Nephron (organoid): ENCODE data around the gene NOSIP.

Experiments
- H3K27ac Mint-ChIP-seq, 3 experiments: 2 replicates each; pipeline ENCODE4 v1.8.0; 2020; ENCODE audit warnings: mixed read lengths in 3 of 3, mild to moderate bottlenecking in 2 of 3, moderate library complexity in 1 of 3
- H3K27me3 Mint-ChIP-seq: 2 replicates; pipeline ENCODE4 v1.8.0; 2021; ENCODE audit warnings: low read depth, mild to moderate bottlenecking, moderate library complexity, mixed read lengths
- H3K36me3 Mint-ChIP-seq: 2 replicates; pipeline ENCODE4 v1.8.0; 2020; ENCODE audit warnings: low read depth, mixed read lengths
- H3K4me1 Mint-ChIP-seq: 2 replicates; pipeline ENCODE4 v1.8.0; 2020; ENCODE audit warnings: mixed read lengths
- H3K4me3 Mint-ChIP-seq, 3 experiments: 2 replicates each; pipeline ENCODE4 v1.8.0; 2020; ENCODE audit warnings: mild to moderate bottlenecking in 3 of 3, mixed read lengths in 3 of 3, moderate library complexity in 2 of 3
- H3K9me3 Mint-ChIP-seq: 2 replicates; pipeline ENCODE4 v1.8.0; 2020; ENCODE audit warnings: mixed read lengths
- TF ChIP-seq, protein P1 (sequence below), 3 experiments: fragments of 200-600 bp; sonication (generic); IDR thresholded peaks; one replicate each; pipeline ENCODE4 v1.5.0; 2021; ENCODE audit warnings: antibody characterized with exemption in 3 of 3; ENCODE audit not compliant: unreplicated experiment in 3 of 3

NOSIP gene

GRCh38 chr19:49507803-49508494 is 72.4 kb downstream of the NOSIP start:
- H3K36me3 Mint-ChIP-seq = no peaks in the 10 kb centered on the region

GRCh38 chr19:49506575-49507105 is 73.7 kb downstream of the NOSIP start:
- Mint-ChIP-seq H3K9me3 (no peaks in the 10 kb centered on the region), H3K4me1 (peaks cover 14% of the 10 kb centered on the region), H3K27me3 (peaks cover 7% of the 10 kb centered on the region), H3K27ac (peak overlapping the region in 1 of 3 experiments; percentile 80), H3K4me3 (no peak overlapping the region), H3K36me3 (no peaks in the 10 kb centered on the region)
- TF ChIP-seq, protein P1, sequence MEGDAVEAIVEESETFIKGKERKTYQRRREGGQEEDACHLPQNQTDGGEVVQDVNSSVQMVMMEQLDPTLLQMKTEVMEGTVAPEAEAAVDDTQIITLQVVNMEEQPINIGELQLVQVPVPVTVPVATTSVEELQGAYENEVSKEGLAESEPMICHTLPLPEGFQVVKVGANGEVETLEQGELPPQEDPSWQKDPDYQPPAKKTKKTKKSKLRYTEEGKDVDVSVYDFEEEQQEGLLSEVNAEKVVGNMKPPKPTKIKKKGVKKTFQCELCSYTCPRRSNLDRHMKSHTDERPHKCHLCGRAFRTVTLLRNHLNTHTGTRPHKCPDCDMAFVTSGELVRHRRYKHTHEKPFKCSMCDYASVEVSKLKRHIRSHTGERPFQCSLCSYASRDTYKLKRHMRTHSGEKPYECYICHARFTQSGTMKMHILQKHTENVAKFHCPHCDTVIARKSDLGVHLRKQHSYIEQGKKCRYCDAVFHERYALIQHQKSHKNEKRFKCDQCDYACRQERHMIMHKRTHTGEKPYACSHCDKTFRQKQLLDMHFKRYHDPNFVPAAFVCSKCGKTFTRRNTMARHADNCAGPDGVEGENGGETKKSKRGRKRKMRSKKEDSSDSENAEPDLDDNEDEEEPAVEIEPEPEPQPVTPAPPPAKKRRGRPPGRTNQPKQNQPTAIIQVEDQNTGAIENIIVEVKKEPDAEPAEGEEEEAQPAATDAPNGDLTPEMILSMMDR (IDR thresholded peaks at IDR 0.05; ENCODE audit: unreplicated experiment in 3 of 3) = peak; percentile 39 to 62 (median 47)

More at GRCh38 chr19:49507803-49508494, 72.4 kb downstream of the NOSIP start:
- H3K27ac Mint-ChIP-seq = peak overlapping the region in 2 of 3 experiments; percentile 24 to 46
- TF ChIP-seq, protein P1 (IDR thresholded peaks at IDR 0.05; ENCODE audit: unreplicated experiment in 3 of 3) = no peak
- H3K4me3 Mint-ChIP-seq = peak overlapping the region in 1 of 3 experiments; percentile 17
- H3K4me1 Mint-ChIP-seq = peaks cover 20% of the 10 kb centered on the region
- no peaks in the 10 kb centered on the region for H3K9me3 Mint-ChIP-seq
- peaks cover 7% of the 10 kb centered on the region for H3K27me3 Mint-ChIP-seq
